Midbrain (tissue), 1 donor: ENCODE measurements around the gene SULT1C3.

Source experiments
- DNase-seq: peaks from one replicate; lab custom pipeline; 2025; lab: John Stamatoyannopoulos, UW

SULT1C3 gene

GRCh38 chr2:108304975-108305374 is 65.2 kb downstream of the SULT1C3 start:
- DNase-seq: no peak

GRCh38 chr2:108305901-108306300 is 66.1 kb downstream of the SULT1C3 start:
- no peak for DNase-seq

- DNase-seq: no peak
Observed at GRCh38 chr2:108309903-108310302, 70.1 kb downstream of the SULT1C3 start.
